Stimulated activated CD4-positive, alpha-beta T cell treated with anti-CD3 and anti-CD28 coated beads, Interleukin-2, amount 100 ng/mL, for 4 hours (primary cell): Measurements from ENCODE around the gene PSMC1.
"Not testable (repeated sequence)": the region's sequence is repeated elsewhere in the genome, so short reads cannot be mapped to it uniquely, and the experiment has no call there.

ENCODE experiments used
- DNase-seq: peaks from one replicate; pipeline ENCODE4 v3.0.0-alpha.2; 2020; ENCODE audit warnings: low read depth

The PSMC1 gene

GRCh38 chr14:90256354-90257131 lies at the start of gene PSMC1:
PSMC1 (plus strand) TSS chr14:90256553; CDS start chr14:90256598, 45 bp downstream.
- peak; percentile 79 for DNase-seq

DNA sequence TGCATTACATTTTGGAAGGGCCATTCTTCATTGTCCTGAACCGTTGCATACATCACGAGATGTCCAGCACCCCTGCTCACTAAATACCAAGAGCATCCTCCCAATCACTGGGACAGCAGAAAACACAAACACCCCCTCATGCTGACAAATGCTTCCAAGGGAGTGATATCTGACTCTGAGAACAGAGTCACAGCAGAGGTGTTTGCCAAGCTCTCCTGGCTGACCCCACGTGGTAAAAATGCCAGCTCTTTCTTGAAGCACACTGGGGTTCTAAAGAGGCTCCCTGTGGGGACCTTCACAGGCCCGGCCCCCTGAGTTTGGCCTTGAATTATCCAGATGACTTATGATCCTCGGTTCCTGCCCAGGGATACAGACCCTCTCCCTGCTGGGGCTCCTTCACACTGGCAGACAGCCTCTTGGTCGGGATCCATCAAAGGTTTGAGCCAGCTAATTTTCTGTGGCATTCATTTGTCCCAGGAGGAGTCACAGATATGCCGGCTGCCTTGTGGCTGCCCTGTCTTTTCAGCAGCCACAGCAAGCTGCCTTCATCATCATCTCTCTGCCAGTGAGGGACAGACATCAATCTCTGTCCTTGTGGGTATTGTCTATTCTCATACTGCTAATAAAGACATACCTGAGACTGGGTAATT lies 43.1 kb upstream of the PSMC1 start:
- no peak for DNase-seq

DNA sequence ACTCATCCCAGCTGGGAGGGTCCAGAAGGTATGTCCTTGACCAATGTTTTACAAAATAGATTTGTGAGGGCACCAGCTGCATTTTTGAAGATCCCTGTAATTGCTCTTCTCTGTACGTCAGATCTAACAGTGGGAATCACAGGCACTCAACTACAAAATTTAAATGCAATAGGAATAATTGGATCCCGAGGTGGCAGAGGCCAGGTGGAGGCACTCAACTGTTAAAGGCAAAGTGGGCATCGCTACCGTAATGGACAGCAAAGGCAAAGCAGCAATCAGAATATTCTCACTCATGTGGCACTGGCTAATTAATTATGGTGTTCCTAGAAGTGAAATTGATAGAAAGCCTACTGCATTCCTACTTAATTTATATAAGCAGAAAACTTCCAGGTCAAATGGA lies 27.9 kb upstream of the PSMC1 start:
- no peak for DNase-seq

DNA sequence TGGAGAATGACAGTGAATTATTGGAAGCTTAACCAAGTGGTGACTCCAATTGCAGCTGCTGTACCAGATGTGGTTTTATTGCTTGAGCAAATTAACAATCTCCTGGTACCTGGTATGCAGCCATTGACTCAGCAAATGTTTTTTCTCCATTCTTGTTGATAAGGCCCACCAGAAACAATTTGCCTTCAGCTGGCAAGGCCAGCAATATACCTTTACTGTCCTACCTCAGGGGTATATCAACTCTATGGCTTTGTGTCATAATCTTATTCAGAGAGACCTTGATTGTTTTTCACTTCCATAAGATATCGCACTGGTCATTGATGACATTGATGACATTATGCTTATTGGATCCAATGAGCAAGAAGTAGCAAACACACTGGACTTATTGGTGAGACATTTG lies 26.4 kb upstream of the PSMC1 start:
- DNase-seq: not testable (repeated sequence)

GRCh38 chr14:90235179-90235976 lies 21.0 kb upstream of the PSMC1 start:
- DNase-seq: peak; percentile 33

DNA sequence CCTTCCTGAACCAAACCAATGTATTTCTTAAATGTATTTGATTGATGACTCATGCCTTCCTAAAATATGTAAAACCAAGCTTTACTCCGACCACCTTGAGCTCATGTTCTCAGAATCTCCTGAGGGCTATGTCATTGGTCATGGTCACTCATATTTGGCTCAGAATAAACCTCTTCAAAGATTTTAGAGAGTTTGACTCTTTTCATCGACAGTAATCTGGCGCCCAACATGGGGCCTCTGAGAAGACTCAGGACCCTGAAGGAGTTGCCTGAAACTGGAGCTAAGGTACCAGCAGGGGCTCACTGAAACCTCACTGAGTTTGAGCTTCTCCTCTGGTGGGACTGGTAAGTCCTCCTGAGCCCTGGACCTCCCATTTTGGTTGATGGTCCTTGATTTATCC lies 17.2 kb upstream of the PSMC1 start:
- no peak for DNase-seq

DNA sequence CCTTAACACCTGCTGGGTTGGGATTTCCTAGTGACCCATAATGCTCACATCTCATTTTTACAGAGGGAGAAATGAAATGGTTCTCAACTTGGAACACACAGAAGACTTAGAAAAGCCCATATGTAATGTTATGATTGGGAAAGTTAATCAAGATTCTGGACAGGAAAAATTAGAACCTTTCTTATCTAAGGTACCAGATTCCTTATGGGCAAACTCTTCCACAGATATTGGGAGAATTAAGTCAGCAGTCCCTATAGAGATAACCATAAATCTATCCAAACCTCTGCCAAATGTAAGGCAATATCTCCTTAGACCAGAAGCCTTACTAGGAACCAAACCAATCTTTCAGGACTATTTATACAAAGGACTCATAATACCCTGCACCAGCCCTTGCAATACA lies 13.9 kb upstream of the PSMC1 start:
- no peak for DNase-seq

DNA sequence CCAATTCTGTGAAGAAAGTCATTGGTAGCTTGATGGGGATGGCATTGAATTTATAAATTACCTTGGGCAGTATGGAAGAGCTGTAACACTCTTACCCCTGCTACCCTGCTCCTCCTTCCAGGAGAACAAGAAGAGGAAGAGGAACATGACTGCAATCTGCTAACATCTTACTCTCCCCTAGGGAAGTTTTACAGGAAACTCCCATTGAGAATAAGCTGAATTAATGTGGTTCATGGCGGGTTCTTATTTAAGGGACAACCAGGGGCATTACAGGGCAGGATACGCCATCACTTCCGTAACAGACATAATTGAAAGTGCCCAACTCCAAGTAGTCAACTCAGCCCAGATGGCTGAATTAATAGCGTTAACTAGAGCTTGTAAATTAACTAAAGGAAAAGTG lies 9.4 kb upstream of the PSMC1 start:
- DNase-seq: no peak

- DNase-seq: not testable (repeated sequence)
These were observed 8.9 kb upstream of the PSMC1 start for GRCh38 chr14:90247441-90247840.

DNA sequence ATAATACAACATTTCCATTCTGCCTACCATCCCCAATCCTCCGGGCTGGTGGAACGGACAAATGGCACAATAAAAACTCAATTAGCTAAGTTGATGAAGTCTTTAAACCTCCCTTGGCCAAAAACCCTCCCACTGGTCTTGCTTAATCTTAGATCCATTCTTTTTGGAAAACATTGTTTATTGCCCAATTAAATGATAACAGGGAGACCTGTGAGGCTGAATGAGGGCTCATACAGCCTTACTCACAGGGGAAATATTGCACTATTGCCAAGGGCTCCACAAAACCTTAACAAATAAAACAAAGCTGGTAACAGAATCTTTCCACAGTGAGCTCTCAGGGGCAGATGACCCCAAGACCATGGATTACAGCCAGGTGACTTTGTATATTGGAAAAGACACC lies 7.8 kb upstream of the PSMC1 start:
- DNase-seq: no peak

- DNase-seq: no peak
These were observed 2.5 kb upstream of the PSMC1 start for GRCh38 chr14:90253826-90254225.

DNA sequence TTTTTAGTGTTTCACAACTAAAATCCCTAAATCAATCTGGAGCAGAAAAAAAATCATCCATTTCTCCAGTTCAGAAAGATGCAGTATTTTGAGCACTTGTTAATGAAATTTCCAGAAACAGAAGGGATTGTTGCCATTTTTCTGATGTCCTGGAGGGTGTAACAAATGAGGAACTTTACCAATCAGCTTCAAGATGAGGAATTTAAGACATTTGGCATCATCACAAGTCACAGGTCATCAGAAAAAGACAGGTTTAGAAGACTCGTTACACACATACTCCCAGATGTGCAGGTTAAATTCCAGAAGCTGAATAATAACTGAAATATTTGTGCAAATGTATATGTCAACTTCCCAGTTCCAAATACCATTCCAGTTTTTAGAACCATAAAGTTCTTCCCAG lies 482 bp upstream of the PSMC1 start:
- DNase-seq: no peak

DNA sequence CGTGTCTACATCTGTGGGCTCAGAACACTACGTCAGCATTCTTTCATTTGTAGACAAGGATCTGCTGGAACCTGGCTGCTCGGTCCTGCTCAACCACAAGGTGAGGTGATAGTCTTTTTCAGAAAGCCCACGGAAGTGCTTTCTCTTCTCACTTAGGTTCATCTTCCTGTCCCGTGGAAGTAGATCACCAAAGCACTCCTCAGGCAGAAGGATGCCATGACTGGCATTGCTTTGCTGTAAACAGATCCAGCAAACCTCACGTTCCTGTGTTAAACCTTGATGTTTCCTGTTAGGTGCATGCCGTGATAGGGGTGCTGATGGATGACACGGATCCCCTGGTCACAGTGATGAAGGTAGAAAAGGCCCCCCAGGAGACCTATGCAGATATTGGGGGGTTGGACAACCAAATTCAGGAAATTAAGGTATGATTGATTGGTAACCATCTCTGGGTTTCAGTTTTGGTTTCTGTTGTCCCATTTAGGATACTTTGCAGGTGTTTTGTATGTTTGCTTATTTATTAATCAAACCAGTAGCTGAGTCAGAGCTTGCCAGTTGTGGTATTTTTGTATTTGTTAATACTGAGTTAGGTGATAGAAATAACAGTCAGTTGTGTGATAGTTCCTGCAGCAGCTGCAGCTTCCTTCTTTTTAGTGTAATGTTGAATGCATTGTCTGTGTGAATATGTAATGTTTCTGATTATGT lies 7.5 kb downstream of the PSMC1 start:
- no peak for DNase-seq

- no peak for DNase-seq
These were observed 10.2 kb downstream of the PSMC1 start for GRCh38 chr14:90266441-90267154.

DNA sequence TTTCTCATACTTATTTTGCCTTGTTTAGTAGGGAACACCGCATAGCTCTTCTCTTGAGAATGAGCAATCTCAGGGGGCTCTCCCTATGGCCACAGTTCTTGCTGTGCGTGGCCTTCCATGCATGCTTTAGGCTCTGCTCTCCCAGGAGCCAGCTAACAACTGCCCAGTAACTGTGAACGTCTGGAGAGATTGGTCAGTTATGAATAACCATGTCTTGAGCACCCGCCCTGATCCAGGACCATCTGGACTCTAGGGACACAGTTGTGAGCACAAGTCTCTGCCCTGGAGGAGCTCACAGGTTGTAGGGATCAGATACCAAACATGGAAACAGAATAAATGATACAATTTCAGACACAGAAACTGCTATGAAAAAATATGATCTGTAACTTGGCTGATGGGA lies 12.1 kb downstream of the PSMC1 start:
- DNase-seq: no peak

DNA sequence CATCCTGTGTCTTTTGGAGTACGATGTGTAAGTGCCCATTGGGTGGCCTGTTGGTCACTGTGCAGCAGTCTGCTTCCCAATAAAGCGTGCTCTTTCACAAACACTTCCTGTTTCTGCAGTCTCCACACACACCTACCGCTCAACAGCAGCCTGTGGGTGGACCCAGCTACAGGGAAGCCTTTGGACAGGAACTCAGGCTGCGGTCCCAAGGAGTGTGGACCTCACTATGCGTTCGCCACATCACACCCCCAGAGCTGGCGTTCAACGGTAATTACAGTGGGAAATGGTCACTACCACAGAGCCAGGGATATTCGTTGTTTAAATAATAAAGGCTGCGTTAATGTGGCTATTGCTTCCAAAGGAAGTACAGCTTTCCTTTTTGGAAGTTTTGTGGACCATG lies 16.2 kb downstream of the PSMC1 start:
- DNase-seq: no peak

DNA sequence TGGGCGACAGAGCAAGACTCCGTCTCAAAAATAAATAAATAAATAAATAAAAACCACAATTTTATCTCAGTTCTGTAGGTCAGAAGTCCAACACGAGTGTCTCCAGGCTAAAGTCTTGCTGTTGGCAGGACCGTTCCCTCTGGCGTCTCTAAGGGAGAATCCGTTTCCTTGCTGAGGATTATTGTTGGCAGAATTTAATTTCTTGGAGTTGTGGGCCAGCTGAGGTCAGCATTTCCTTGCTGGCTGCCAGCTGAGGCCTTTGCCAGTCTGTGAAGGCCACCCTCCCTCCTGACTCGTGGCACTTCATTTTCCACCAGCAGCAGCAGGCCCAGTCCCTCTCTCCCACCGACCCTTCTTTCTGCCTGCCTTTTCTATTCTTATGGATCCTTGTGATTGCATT lies 17.2 kb downstream of the PSMC1 start:
- DNase-seq: no peak

DNA sequence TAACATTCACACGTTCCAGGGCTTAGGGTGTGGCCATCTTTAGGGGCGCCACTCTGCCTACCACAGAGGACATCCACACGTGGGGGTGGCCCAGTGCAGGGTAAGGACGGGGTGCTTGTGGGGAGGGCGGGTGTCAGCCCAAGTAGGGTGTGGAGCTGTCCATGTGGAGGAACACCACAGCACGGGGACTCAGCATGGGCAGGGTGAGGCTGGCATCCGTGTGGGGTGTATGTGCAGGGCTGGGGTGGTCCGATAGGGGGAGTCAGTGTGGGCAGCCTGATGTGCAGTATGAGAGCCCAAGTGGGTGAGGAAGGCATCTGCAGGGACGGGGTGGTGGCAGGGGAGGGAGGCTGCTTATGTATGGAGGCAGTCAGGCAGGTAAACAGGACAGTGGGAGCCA lies 17.7 kb downstream of the PSMC1 start:
- no peak for DNase-seq

- DNase-seq: peak; percentile 35
These were observed 18.6 kb downstream of the PSMC1 start for GRCh38 chr14:90274808-90275457.

- DNase-seq: no peak
These were observed 19.1 kb downstream of the PSMC1 start for GRCh38 chr14:90275458-90275814.

- DNase-seq: no peak
These were observed 19.5 kb downstream of the PSMC1 start for GRCh38 chr14:90275820-90276219.
